Liver (tissue), 9 donors: ENCODE measurements around the gene KRTAP13-4. TPM values are rescaled to one million over a fixed set of nuclear protein-coding genes. Genes with fewer than 3 reads are reported as not detected.

Experiments used
- DNase-seq: peaks from one replicate; pipeline ENCODE4 v3.0.0-alpha.2; 2017; ENCODE audit warnings: low spot score
- H3K27ac ChIP-seq, 2 donors: one replicate each; pipeline ENCODE4 v1.7.0; 2013; ENCODE audit warnings: inconsistent platforms in 2 of 2, low read length in 2 of 2, control low read depth in 1 of 2, low read depth in 1 of 2, mild to moderate bottlenecking in 1 of 2
- H3K27me3 ChIP-seq, 4 donors: one replicate each; pipeline versions ENCODE4 v1.6.1 to v1.7.0; 2013; ENCODE audit warnings: low read length in 3 of 4, inconsistent platforms in 1 of 4, mild to moderate bottlenecking in 1 of 4, moderate library complexity in 1 of 4; ENCODE audit not compliant: control insufficient read depth in 4 of 4, insufficient read depth in 4 of 4
- H3K36me3 ChIP-seq, 4 donors: one replicate each; pipeline versions ENCODE4 v1.6.1 to v1.7.0; 2013; ENCODE audit warnings: low read length in 3 of 4, mild to moderate bottlenecking in 3 of 4, low read depth in 1 of 4, moderate library complexity in 1 of 4; ENCODE audit not compliant: control insufficient read depth in 4 of 4, insufficient read depth in 3 of 4
- H3K4me1 ChIP-seq, 4 donors: one replicate each; pipeline versions ENCODE4 v1.6.1 to v1.7.0; 2013; ENCODE audit warnings: low read length in 3 of 4, mild to moderate bottlenecking in 3 of 4, moderate library complexity in 1 of 4; ENCODE audit not compliant: control insufficient read depth in 4 of 4, insufficient read depth in 4 of 4
- H3K4me3 ChIP-seq, 3 donors: one replicate each; pipeline versions ENCODE4 v1.6.1 to v1.7.0; 2013; ENCODE audit warnings: low read length in 3 of 3, control low read depth in 1 of 3, low read depth in 1 of 3, mild to moderate bottlenecking in 1 of 3
- H3K9ac ChIP-seq, 2 donors: one replicate each; pipeline ENCODE4 v1.7.0; 2013; ENCODE audit warnings: low read length in 2 of 2, mild to moderate bottlenecking in 2 of 2, moderate library complexity in 2 of 2, control low read depth in 1 of 2, low read depth in 1 of 2
- H3K9me3 ChIP-seq, 4 donors: one replicate each; pipeline versions ENCODE4 v1.6.1 to v1.7.0; 2013; ENCODE audit warnings: low read length in 3 of 4; ENCODE audit not compliant: control insufficient read depth in 4 of 4
- EGR1 ChIP-seq, 2 donors: IDR thresholded peaks; 2 replicates each; pipeline ENCODE4 v1.6.1; 2016 to 2018; ENCODE audit warnings: antibody characterized with exemption in 2 of 2, low read depth in 2 of 2
- FOXA1 ChIP-seq: IDR thresholded peaks from 2 replicates; pipeline ENCODE4 v1.6.1; 2016; ENCODE audit warnings: antibody characterized with exemption
- FOXA2 ChIP-seq: IDR thresholded peaks from 2 replicates; pipeline ENCODE4 v1.6.1; 2016; ENCODE audit warnings: antibody characterized with exemption
- GABPA ChIP-seq, 2 donors: IDR thresholded peaks in 1 of 2; conservative IDR thresholded peaks in 1 of 2; 2 replicates each; pipeline ENCODE4 v1.6.1; 2016; ENCODE audit warnings: antibody characterized with exemption in 2 of 2, mild to moderate bottlenecking in 1 of 2, moderate library complexity in 1 of 2
- HNF4A ChIP-seq, 2 donors: conservative IDR thresholded peaks; 2 replicates each; pipeline ENCODE4 v1.6.1; 2016; ENCODE audit warnings: antibody characterized with exemption in 2 of 2, mild to moderate bottlenecking in 2 of 2
- HNF4G ChIP-seq: IDR thresholded peaks from 2 replicates; pipeline ENCODE4 v1.6.1; 2016; ENCODE audit warnings: antibody characterized with exemption
- JUND ChIP-seq, 2 donors: IDR thresholded peaks; 2 replicates each; pipeline ENCODE4 v1.6.1; 2016; ENCODE audit warnings: antibody characterized with exemption in 2 of 2
- NR2F2 ChIP-seq: IDR thresholded peaks from 2 replicates; pipeline ENCODE4 v1.6.1; 2016; ENCODE audit warnings: antibody characterized with exemption
- RAD21 ChIP-seq, 2 donors: IDR thresholded peaks; 2 replicates each; pipeline ENCODE4 v1.6.1; 2016; ENCODE audit warnings: antibody characterized with exemption in 2 of 2, mild to moderate bottlenecking in 2 of 2
- RXRA ChIP-seq, 2 donors: IDR thresholded peaks; 2 replicates each; pipeline ENCODE4 v1.6.1; 2017 to 2018; ENCODE audit warnings: antibody characterized with exemption in 2 of 2, mild to moderate bottlenecking in 1 of 2
- SP1 ChIP-seq: IDR thresholded peaks from 2 replicates; pipeline ENCODE4 v1.6.1; 2018; ENCODE audit warnings: antibody characterized with exemption, mild to moderate bottlenecking
- YY1 ChIP-seq: IDR thresholded peaks from 2 replicates; pipeline ENCODE4 v1.6.1; 2016; ENCODE audit warnings: antibody characterized with exemption, mild to moderate bottlenecking
- WGBS: extraction: QIAGEN DNeasy Blood & Tissue Kit; methylation state at CpG from one replicate; pipeline ENCODE4 v1.1.7; 2013; 5-methylcytosine and 5-hydroxymethylcytosine counted together
- polyA plus RNA-seq, 2 donors: library from polyadenylated mRNA; stranded (reverse) in 1 of 2; unstranded in 1 of 2; fragments of 200-250 nt in 1 of 2; fragments of >200 nt in 1 of 2; fragmentation: Nextera tagmentation in 1 of 2; extraction: Ambion mirVana in 1 of 2; gene quantifications; one replicate each; pipeline versions ENCODE4 v1.2.1 to v1.2.3, GENCODE V29; 2013 to 2015
- total RNA-seq, 2 donors: library from RNA; depleted of rRNA; stranded (reverse); fragments of >200 nt; gene quantifications; one replicate each; pipeline ENCODE4 v1.2.3, GENCODE V29; 2014
- TF ChIP-seq, protein P1 (sequence below): IDR thresholded peaks from 2 replicates; pipeline ENCODE4 v1.6.1; 2016; ENCODE audit warnings: antibody characterized with exemption
- TF ChIP-seq, protein P2 (sequence below): IDR thresholded peaks from 2 replicates; pipeline ENCODE4 v1.6.1; 2016; ENCODE audit warnings: antibody characterized with exemption
- TF ChIP-seq, protein P3 (sequence below): IDR thresholded peaks from 2 replicates; pipeline ENCODE4 v1.6.1; 2016; ENCODE audit warnings: antibody characterized with exemption
- TF ChIP-seq, protein P4 (sequence below): fragments of 150-350 bp; IDR thresholded peaks from 2 replicates; pipeline ENCODE4 v1.5.1; 2017; ENCODE audit warnings: improper control_type of control experiment, low read depth, low read length; ENCODE audit not compliant: missing input control
- TF ChIP-seq, protein P5 (sequence below): IDR thresholded peaks from 2 replicates; pipeline ENCODE4 v1.6.1; 2016; ENCODE audit warnings: antibody characterized with exemption, mild to moderate bottlenecking
- donor health status: healthy.
- donor health status: healthy.
- donor health status: healthy.
- donor health status: healthy.
- donor health status: healthy.

KRTAP13-4 gene
- total and polyA plus RNA-seq, 4 donors = not detected

DNA sequence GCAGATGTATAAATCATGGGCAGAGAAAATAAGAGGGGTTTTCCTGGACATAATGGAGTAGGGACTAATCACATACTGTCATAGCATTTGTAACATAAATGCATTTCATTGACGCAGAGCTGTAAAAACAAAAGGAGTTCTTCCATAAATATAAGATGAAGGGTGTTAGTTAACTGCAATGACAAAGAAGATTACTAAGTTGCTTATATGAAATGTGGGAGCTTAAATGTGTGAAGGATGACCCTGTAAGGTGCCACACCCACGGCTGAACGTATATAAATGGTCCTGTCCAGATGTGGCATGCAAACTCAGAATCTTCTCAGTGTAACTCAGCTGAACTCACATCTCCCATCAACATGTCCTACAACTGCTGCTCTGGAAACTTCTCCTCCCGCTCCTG lies 34.3 kb upstream of the KRTAP13-4 start, which contains the start of gene KRTAP13-1:
Gene KRTAP13-1 (plus strand): TSS at position 301 of the 400 bp plus-strand sequence. CDS start 56 bp downstream, at position 357.
- Histone ChIP-seq H3K9ac (no peak within 1 kb of the TSS), H3K27ac (no peak within 1 kb of the TSS), H3K4me1 (no peaks in the 10 kb centered on the region), H3K4me3 (no peak within 1 kb of the TSS), H3K9me3 (no peaks in the 10 kb centered on the region), H3K27me3 (peaks cover 0 to 2% (median 0%) of the 10 kb centered on the region in 4 donors), H3K36me3 (no peaks in the 10 kb centered on the region)
- no peak for DNase-seq
- 74% methylated on average over 4 of the region's 4 CpGs for WGBS
- TF ChIP-seq YY1 (no peak), JUND (IDR thresholded peaks at IDR 0.05) (no peak), RXRA (IDR thresholded peaks at IDR 0.05) (no peak), HNF4A (conservative IDR thresholded peaks at IDR 0.05) (no peak), EGR1 (IDR thresholded peaks at IDR 0.05; ENCODE audit: low read depth in 2 of 2) (no peak), RAD21 (IDR thresholded peaks at IDR 0.05) (no peak), NR2F2 (no peak), FOXA1 (no peak), SP1 (no peak), HNF4G (no peak), GABPA (IDR thresholded peaks at IDR 0.05 in 1 of 2, conservative IDR thresholded peaks at IDR 0.05 in 1 of 2) (no peak), FOXA2 (no peak)
- TF ChIP-seq, protein P1, sequence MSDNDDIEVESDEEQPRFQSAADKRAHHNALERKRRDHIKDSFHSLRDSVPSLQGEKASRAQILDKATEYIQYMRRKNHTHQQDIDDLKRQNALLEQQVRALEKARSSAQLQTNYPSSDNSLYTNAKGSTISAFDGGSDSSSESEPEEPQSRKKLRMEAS = no peak
- TF ChIP-seq, protein P2, sequence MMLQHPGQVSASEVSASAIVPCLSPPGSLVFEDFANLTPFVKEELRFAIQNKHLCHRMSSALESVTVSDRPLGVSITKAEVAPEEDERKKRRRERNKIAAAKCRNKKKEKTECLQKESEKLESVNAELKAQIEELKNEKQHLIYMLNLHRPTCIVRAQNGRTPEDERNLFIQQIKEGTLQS = no peak
- TF ChIP-seq, protein P3, sequence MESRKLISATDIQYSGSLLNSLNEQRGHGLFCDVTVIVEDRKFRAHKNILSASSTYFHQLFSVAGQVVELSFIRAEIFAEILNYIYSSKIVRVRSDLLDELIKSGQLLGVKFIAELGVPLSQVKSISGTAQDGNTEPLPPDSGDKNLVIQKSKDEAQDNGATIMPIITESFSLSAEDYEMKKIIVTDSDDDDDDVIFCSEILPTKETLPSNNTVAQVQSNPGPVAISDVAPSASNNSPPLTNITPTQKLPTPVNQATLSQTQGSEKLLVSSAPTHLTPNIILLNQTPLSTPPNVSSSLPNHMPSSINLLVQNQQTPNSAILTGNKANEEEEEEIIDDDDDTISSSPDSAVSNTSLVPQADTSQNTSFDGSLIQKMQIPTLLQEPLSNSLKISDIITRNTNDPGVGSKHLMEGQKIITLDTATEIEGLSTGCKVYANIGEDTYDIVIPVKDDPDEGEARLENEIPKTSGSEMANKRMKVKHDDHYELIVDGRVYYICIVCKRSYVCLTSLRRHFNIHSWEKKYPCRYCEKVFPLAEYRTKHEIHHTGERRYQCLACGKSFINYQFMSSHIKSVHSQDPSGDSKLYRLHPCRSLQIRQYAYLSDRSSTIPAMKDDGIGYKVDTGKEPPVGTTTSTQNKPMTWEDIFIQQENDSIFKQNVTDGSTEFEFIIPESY = no peak
- TF ChIP-seq, protein P4, sequence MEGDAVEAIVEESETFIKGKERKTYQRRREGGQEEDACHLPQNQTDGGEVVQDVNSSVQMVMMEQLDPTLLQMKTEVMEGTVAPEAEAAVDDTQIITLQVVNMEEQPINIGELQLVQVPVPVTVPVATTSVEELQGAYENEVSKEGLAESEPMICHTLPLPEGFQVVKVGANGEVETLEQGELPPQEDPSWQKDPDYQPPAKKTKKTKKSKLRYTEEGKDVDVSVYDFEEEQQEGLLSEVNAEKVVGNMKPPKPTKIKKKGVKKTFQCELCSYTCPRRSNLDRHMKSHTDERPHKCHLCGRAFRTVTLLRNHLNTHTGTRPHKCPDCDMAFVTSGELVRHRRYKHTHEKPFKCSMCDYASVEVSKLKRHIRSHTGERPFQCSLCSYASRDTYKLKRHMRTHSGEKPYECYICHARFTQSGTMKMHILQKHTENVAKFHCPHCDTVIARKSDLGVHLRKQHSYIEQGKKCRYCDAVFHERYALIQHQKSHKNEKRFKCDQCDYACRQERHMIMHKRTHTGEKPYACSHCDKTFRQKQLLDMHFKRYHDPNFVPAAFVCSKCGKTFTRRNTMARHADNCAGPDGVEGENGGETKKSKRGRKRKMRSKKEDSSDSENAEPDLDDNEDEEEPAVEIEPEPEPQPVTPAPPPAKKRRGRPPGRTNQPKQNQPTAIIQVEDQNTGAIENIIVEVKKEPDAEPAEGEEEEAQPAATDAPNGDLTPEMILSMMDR = no peak
- TF ChIP-seq, protein P5, sequence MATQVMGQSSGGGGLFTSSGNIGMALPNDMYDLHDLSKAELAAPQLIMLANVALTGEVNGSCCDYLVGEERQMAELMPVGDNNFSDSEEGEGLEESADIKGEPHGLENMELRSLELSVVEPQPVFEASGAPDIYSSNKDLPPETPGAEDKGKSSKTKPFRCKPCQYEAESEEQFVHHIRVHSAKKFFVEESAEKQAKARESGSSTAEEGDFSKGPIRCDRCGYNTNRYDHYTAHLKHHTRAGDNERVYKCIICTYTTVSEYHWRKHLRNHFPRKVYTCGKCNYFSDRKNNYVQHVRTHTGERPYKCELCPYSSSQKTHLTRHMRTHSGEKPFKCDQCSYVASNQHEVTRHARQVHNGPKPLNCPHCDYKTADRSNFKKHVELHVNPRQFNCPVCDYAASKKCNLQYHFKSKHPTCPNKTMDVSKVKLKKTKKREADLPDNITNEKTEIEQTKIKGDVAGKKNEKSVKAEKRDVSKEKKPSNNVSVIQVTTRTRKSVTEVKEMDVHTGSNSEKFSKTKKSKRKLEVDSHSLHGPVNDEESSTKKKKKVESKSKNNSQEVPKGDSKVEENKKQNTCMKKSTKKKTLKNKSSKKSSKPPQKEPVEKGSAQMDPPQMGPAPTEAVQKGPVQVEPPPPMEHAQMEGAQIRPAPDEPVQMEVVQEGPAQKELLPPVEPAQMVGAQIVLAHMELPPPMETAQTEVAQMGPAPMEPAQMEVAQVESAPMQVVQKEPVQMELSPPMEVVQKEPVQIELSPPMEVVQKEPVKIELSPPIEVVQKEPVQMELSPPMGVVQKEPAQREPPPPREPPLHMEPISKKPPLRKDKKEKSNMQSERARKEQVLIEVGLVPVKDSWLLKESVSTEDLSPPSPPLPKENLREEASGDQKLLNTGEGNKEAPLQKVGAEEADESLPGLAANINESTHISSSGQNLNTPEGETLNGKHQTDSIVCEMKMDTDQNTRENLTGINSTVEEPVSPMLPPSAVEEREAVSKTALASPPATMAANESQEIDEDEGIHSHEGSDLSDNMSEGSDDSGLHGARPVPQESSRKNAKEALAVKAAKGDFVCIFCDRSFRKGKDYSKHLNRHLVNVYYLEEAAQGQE = no peak
